Neural cell (in vitro differentiated cells): ENCODE measurements around the gene SLC7A1. TPM values are rescaled to one million over a fixed set of nuclear protein-coding genes. Genes with fewer than 3 reads are reported as not detected.

Experiments used
- H2AFZ ChIP-seq: fragments of 200-600, 300-800 bp; sonication (generic), shearing (Covaris generic); 2 replicates; pipeline ENCODE4 v1.6.0; 2014; ENCODE audit warnings: low read depth, mild to moderate bottlenecking, antibody characterized with exemption, low read length, moderate library complexity
- H3F3A ChIP-seq: fragments of 200-600 bp; shearing (Covaris generic); 2 replicates; pipeline ENCODE4 v1.6.1; 2016; ENCODE audit warnings: mild to moderate bottlenecking, moderate library complexity, mixed read lengths, antibody characterized with exemption, low read length; ENCODE audit not compliant: insufficient read depth, poor library complexity, severe bottlenecking
- H3K27ac ChIP-seq: fragments of 200-600, 300-800 bp; sonication (generic), shearing (Covaris generic); 2 replicates; pipeline ENCODE4 v1.5.1; 2014; ENCODE audit warnings: mild to moderate bottlenecking, low read length, moderate library complexity
- H3K27me3 ChIP-seq: fragments of 300-800, 200-600 bp; sonication (generic), shearing (Covaris generic); 2 replicates; pipeline ENCODE4 v1.6.0; 2014; ENCODE audit warnings: mild to moderate bottlenecking, low read depth, low read length, moderate library complexity; ENCODE audit not compliant: insufficient read depth
- H3K36me3 ChIP-seq: fragments of 300-800, 200-600 bp; sonication (generic), shearing (Covaris generic); 2 replicates; pipeline ENCODE4 v1.5.1; 2014; ENCODE audit warnings: mild to moderate bottlenecking, antibody characterized with exemption, low read length, moderate library complexity; ENCODE audit not compliant: insufficient read depth
- H3K4me2 ChIP-seq: fragments of 300-800, 200-600 bp; sonication (generic), shearing (Covaris generic); 2 replicates; pipeline ENCODE4 v1.6.0; 2014; ENCODE audit warnings: mild to moderate bottlenecking, low read length
- H3K4me3 ChIP-seq: fragments of 300-800, 200-600 bp; sonication (generic), shearing (Covaris generic); 2 replicates; pipeline ENCODE4 v1.5.1; 2014; ENCODE audit warnings: mild to moderate bottlenecking, low read length, moderate library complexity
- H3K79me2 ChIP-seq: fragments of 200-600 bp; shearing (Covaris generic); replicated peaks from 2 replicates; pipeline ENCODE4 v1.6.0; 2014; ENCODE audit warnings: mild to moderate bottlenecking, low read length, moderate library complexity; ENCODE audit not compliant: insufficient read depth
- H3K9ac ChIP-seq: fragments of 300-800, 200-600 bp; sonication (generic), shearing (Covaris generic); 2 replicates; pipeline ENCODE4 v1.6.1; 2016; ENCODE audit warnings: mild to moderate bottlenecking, low read length, mixed read lengths
- H3K9me2 ChIP-seq: fragments of 200-600 bp; shearing (Covaris generic); 2 replicates; pipeline ENCODE4 v1.6.1; 2016; ENCODE audit warnings: mild to moderate bottlenecking, low read length, mixed read lengths; ENCODE audit not compliant: insufficient read depth
- H3K9me3 ChIP-seq: fragments of 200-600, 300-800 bp; sonication (generic), shearing (Covaris generic); 2 replicates; pipeline ENCODE4 v1.6.1; 2016; ENCODE audit warnings: mild to moderate bottlenecking, mixed run types, low read length, moderate library complexity, mixed read lengths
- H4K20me1 ChIP-seq: fragments of 200-600 bp; shearing (Covaris generic); 2 replicates; pipeline ENCODE4 v1.6.1; 2016; ENCODE audit warnings: mild to moderate bottlenecking, mixed run types; ENCODE audit not compliant: insufficient read depth
- EP300 ChIP-seq: fragments of 450-650 bp; conservative IDR thresholded peaks from 2 replicates; pipeline ENCODE4 v1.6.1; 2014; ENCODE audit warnings: antibody characterized with exemption, mild to moderate bottlenecking, moderate library complexity; ENCODE audit not compliant: poor library complexity, severe bottlenecking
- EZH2 ChIP-seq: fragments of 200-600, 300-800 bp; shearing (Covaris generic), sonication (generic); IDR thresholded peaks from 2 replicates; pipeline ENCODE4 v1.6.1; 2014; ENCODE audit warnings: antibody characterized with exemption, low read length, borderline replicate concordance, mild to moderate bottlenecking; ENCODE audit not compliant: insufficient read depth, poor library complexity, severe bottlenecking
- MXI1 ChIP-seq: fragments of 450-650 bp; conservative IDR thresholded peaks from 2 replicates; pipeline ENCODE4 v1.6.1; 2014; ENCODE audit warnings: antibody characterized with exemption, mild to moderate bottlenecking; ENCODE audit not compliant: poor library complexity, severe bottlenecking
- POLR2AphosphoS5 ChIP-seq: IDR thresholded peaks from 2 replicates; pipeline ENCODE4 v1.6.1; 2012
- RAD21 ChIP-seq: fragments of 450-650 bp; conservative IDR thresholded peaks from 2 replicates; pipeline ENCODE4 v1.6.1; 2014; ENCODE audit warnings: antibody characterized with exemption, mild to moderate bottlenecking, moderate library complexity
- SMC3 ChIP-seq: fragments of 450-650 bp; conservative IDR thresholded peaks from 2 replicates; pipeline ENCODE4 v1.6.1; 2014; ENCODE audit warnings: antibody characterized with exemption, mild to moderate bottlenecking, moderate library complexity; ENCODE audit not compliant: poor library complexity
- TAF1 ChIP-seq: IDR thresholded peaks from 2 replicates; pipeline ENCODE4 v1.6.1; 2012; ENCODE audit warnings: low read depth
- polyA plus RNA-seq: library from polyadenylated mRNA; depleted of rRNA; stranded (reverse); fragments of >200 nt; gene quantifications from 2 replicates; pipeline ENCODE4 v1.2.3, GENCODE V29; 2014
- TF ChIP-seq, protein P1 (sequence below): IDR thresholded peaks from 2 replicates; pipeline ENCODE4 v1.6.1; 2012; ENCODE audit warnings: borderline replicate concordance
- TF ChIP-seq, protein P2 (sequence below): fragments of 450-650 bp; IDR thresholded peaks from 2 replicates; pipeline ENCODE4 v1.5.1; 2014; ENCODE audit warnings: antibody characterized with exemption, mild to moderate bottlenecking, moderate library complexity; ENCODE audit not compliant: poor library complexity, severe bottlenecking

The SLC7A1 gene
- polyA plus RNA-seq, 1 donor from 2014 or later, result 2.6 TPM

- Histone ChIP-seq H3K79me2 (no peaks in the 10 kb centered on the region), H3F3A (no peaks in the 10 kb centered on the region), H2AFZ (no peak overlapping the region), H4K20me1 (no peaks in the 10 kb centered on the region), H3K9me3 (no peaks in the 10 kb centered on the region), H3K27me3 (no peaks in the 10 kb centered on the region), H3K27ac (no peak overlapping the region), H3K4me2 (no peak overlapping the region), H3K4me3 (no peak overlapping the region), H3K36me3 (peaks cover 8% of the 10 kb centered on the region), H3K9ac (no peak overlapping the region), H3K9me2 (no peaks in the 10 kb centered on the region)
- TF ChIP-seq RAD21, result no peak
- no peak for TF ChIP-seq EZH2
- no peak for TF ChIP-seq SMC3
These were observed 68.7 kb downstream of the SLC7A1 start for GRCh38 chr13:29526741-29527140.

DNA sequence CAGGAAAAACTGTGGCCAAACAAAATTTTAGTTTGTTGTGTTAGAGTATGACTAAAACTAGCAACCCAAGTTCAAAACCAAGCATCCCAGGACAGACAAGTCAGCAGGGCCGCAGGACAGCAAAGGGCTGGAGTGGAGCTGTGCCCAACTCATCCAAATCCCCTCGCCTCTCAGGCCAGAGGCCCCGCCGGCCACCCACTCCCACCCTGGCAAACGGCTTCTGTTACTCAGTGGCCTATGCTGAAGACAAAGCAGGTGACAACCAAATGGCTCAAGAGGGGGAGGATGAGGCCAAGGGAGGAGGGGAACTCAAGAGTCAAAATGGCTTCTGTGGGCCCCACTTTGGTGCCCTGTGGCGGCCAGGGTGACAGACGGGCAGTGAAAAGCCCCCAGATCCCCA, 69.7 kb downstream of the SLC7A1 start:
- Histone ChIP-seq H3K4me3 (no peak overlapping the region), H2AFZ (no peak overlapping the region), H3K36me3 (peaks cover 8% of the 10 kb centered on the region), H3K9me3 (no peaks in the 10 kb centered on the region), H3K79me2 (no peaks in the 10 kb centered on the region), H4K20me1 (no peaks in the 10 kb centered on the region), H3K27me3 (no peaks in the 10 kb centered on the region), H3K4me2 (no peak overlapping the region), H3K9me2 (no peaks in the 10 kb centered on the region), H3K9ac (no peak overlapping the region), H3K27ac (no peak overlapping the region), H3F3A (no peaks in the 10 kb centered on the region)
- TF ChIP-seq EP300 (no peak), POLR2AphosphoS5 (no peak), EZH2 (no peak), SMC3 (no peak), MXI1 (no peak), RAD21 (no peak), TAF1 (no peak)
- TF ChIP-seq, protein P1, sequence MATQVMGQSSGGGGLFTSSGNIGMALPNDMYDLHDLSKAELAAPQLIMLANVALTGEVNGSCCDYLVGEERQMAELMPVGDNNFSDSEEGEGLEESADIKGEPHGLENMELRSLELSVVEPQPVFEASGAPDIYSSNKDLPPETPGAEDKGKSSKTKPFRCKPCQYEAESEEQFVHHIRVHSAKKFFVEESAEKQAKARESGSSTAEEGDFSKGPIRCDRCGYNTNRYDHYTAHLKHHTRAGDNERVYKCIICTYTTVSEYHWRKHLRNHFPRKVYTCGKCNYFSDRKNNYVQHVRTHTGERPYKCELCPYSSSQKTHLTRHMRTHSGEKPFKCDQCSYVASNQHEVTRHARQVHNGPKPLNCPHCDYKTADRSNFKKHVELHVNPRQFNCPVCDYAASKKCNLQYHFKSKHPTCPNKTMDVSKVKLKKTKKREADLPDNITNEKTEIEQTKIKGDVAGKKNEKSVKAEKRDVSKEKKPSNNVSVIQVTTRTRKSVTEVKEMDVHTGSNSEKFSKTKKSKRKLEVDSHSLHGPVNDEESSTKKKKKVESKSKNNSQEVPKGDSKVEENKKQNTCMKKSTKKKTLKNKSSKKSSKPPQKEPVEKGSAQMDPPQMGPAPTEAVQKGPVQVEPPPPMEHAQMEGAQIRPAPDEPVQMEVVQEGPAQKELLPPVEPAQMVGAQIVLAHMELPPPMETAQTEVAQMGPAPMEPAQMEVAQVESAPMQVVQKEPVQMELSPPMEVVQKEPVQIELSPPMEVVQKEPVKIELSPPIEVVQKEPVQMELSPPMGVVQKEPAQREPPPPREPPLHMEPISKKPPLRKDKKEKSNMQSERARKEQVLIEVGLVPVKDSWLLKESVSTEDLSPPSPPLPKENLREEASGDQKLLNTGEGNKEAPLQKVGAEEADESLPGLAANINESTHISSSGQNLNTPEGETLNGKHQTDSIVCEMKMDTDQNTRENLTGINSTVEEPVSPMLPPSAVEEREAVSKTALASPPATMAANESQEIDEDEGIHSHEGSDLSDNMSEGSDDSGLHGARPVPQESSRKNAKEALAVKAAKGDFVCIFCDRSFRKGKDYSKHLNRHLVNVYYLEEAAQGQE, result no peak
- TF ChIP-seq, protein P2, sequence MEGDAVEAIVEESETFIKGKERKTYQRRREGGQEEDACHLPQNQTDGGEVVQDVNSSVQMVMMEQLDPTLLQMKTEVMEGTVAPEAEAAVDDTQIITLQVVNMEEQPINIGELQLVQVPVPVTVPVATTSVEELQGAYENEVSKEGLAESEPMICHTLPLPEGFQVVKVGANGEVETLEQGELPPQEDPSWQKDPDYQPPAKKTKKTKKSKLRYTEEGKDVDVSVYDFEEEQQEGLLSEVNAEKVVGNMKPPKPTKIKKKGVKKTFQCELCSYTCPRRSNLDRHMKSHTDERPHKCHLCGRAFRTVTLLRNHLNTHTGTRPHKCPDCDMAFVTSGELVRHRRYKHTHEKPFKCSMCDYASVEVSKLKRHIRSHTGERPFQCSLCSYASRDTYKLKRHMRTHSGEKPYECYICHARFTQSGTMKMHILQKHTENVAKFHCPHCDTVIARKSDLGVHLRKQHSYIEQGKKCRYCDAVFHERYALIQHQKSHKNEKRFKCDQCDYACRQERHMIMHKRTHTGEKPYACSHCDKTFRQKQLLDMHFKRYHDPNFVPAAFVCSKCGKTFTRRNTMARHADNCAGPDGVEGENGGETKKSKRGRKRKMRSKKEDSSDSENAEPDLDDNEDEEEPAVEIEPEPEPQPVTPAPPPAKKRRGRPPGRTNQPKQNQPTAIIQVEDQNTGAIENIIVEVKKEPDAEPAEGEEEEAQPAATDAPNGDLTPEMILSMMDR, result no peak

DNA sequence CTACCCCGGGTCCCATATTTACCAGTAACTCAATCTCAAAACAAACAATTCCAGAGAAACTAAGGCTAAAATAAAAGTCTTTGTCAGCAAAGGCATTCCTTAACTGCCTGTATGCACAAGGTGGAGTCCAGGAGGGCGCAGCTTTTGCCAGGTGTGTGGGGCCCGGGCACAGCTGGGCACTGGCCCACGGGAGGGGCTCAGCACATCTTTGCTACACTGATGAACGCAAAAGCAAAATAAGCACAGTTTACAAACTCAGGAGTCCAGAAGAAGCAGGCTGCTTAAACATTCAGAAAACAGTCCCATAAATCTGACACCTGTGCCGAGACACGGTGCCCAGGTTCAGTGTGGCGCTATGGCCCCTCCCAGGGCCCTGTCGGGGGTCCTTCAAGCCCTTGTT, 70.8 kb downstream of the SLC7A1 start:
- Histone ChIP-seq H3K27ac (no peak overlapping the region), H3K9me2 (no peaks in the 10 kb centered on the region), H3F3A (no peaks in the 10 kb centered on the region), H3K4me3 (no peak overlapping the region), H3K79me2 (no peaks in the 10 kb centered on the region), H3K36me3 (peaks cover 6% of the 10 kb centered on the region), H4K20me1 (no peaks in the 10 kb centered on the region), H2AFZ (no peak overlapping the region), H3K9ac (no peak overlapping the region), H3K9me3 (no peaks in the 10 kb centered on the region), H3K4me2 (no peak overlapping the region), H3K27me3 (no peaks in the 10 kb centered on the region)
- TF ChIP-seq TAF1 (no peak), MXI1 (no peak), SMC3 (no peak), POLR2AphosphoS5 (no peak), EP300 (no peak), EZH2 (no peak), RAD21 (no peak)
- TF ChIP-seq, protein P2, result no peak
- TF ChIP-seq, protein P1, result no peak
